Peyer's patch (tissue), 4 donors: ENCODE measurements around the gene PLEKHA7.

Experiments
- POLR2A ChIP-seq, 2 donors: fragments of 450-650 bp; IDR thresholded peaks; one replicate each; pipeline ENCODE4 v1.5.1; 2017; ENCODE audit warnings: antibody characterized with exemption in 2 of 2, mild to moderate bottlenecking in 2 of 2, moderate library complexity in 2 of 2
- TF ChIP-seq, protein P1 (sequence below), 6 experiments: fragments of 450-650 bp in 4 of 6; fragments of 200-600 bp in 2 of 6; sonication (generic) in 1 of 6; IDR thresholded peaks; one replicate each; pipeline ENCODE4 v1.5.1; 2017 to 2019; ENCODE audit warnings: antibody characterized with exemption in 6 of 6, mild to moderate bottlenecking in 3 of 6, moderate library complexity in 1 of 6

DNA sequence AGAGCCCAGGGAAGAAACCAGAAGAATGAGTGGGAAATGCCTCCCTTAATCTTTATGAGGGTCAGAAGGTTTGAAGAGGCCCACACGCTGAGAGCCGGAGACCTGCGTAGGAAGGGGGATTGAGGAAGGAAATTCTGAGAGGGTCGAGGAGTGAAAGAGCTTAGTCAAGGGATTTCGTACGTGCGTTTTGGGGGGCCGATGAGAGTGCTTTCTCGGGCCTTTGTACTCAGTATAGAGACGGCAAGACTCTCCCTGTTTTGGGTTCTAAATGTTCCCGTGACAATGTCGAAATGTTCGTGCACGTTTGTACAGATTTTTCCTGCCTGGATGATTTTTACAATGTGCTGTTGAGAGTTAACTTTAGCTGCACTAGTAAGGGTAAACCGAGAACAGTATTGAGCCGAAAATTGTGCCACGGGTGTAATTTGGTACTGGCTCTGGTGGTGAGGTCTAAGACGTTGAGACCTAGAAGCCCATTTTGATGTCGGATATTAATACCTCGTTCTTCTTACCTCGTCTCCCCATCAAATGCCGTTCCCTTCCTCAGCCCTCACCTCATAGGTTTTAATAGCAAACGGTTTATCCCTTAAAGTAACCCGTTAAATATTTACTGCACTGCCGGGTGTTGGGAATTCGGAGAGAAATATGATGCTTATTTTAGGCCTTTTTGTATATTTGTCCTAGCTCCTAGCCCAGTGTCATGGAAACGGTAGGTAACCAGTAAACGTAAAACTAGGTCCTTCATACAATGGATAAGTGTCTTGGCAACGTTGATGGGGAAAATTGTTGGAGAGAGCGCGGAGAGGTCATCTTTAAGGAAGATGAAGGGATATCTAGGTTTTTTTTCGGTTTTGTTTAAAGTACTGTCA, 275.0 kb downstream of the PLEKHA7 start:
- TF ChIP-seq, protein P1, sequence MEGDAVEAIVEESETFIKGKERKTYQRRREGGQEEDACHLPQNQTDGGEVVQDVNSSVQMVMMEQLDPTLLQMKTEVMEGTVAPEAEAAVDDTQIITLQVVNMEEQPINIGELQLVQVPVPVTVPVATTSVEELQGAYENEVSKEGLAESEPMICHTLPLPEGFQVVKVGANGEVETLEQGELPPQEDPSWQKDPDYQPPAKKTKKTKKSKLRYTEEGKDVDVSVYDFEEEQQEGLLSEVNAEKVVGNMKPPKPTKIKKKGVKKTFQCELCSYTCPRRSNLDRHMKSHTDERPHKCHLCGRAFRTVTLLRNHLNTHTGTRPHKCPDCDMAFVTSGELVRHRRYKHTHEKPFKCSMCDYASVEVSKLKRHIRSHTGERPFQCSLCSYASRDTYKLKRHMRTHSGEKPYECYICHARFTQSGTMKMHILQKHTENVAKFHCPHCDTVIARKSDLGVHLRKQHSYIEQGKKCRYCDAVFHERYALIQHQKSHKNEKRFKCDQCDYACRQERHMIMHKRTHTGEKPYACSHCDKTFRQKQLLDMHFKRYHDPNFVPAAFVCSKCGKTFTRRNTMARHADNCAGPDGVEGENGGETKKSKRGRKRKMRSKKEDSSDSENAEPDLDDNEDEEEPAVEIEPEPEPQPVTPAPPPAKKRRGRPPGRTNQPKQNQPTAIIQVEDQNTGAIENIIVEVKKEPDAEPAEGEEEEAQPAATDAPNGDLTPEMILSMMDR (IDR thresholded peaks at IDR 0.05): no peak
- no peak for TF ChIP-seq POLR2A (IDR thresholded peaks at IDR 0.05)
